AG04449 (cell line): Measurements from ENCODE around the gene HCN2.

Experiments
- CTCF ChIA-PET: fragments of 350-600 bp; formaldehyde crosslinking; extraction: SDS; loops from one replicate; lab custom pipeline; 2021; ENCODE audit warnings: antibody characterized with exemption; lab: Yijun Ruan, JAX
- POLR2A ChIA-PET: fragments of 400-600, 350-600 bp; formaldehyde crosslinking; extraction: SDS; loops from one replicate; lab custom pipeline; 2020; ENCODE audit warnings: antibody characterized with exemption, inconsistent platforms; lab: Yijun Ruan, JAX
- DNase-seq: peaks from one replicate; pipeline ENCODE4 v3.0.0-alpha.2; 2010; ENCODE audit warnings: low read depth, low spot score
- H3K4me3 ChIP-seq: 2 replicates; pipeline ENCODE4 v1.5.1; 2011; ENCODE audit warnings: low read depth, mild to moderate bottlenecking, control low read depth, low read length
- TF ChIP-seq, protein P1 (sequence below): IDR thresholded peaks from one replicate; pipeline ENCODE4 v1.5.1; 2011; ENCODE audit warnings: mild to moderate bottlenecking, moderate library complexity, low read length, control low read depth, inconsistent platforms; ENCODE audit not compliant: insufficient read depth; ENCODE audit errors: missing control alignments

Gene HCN2

DNA sequence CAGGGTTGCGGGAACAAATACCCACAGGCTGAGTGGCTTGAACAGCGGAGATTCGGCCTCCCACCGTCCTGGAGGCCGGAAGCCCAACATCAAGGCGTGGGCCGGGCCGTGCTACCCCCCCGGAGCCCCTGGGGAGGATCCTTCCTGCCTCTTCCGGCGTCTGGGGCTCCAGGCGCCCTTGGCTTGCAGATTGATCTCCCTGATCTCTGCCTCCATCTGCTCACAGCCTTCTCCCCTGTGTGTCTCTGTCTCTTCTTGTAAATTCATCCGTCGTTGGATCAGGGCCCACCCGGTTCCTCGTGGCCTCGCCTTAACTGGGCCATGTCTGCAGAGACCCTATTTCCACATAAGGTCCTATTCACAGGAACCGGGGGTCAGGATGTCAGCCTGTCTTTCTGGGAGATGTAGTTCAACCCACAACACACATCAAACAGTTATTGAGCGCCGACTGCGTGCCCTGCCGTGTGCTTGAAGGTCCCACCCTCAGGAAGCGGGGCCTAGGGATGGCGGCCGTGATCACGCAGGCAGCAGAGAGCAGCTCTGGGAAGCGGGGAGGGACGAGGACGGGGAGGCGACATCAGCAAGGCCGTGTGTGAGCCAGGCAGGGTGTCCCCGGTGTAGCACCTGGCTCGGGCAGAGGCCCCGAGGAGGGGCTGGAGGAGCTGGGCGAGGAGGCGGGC is 21.3 kb downstream of the HCN2 start:
- peak; percentile 59 for DNase-seq
- ChIA-PET CTCF (interaction anchor here (1.3 to 2.6 kb wide), 2 partner anchors 26 to 100 kb away, joined by 3 to 11 read pairs; no protein-coding TSS in a partner anchor), POLR2A (interaction anchor here (0.6 to 1.0 kb wide), 2 partner anchors 24 to 1930 kb away, joined by 3 read pairs; no protein-coding TSS in a partner anchor)

DNA sequence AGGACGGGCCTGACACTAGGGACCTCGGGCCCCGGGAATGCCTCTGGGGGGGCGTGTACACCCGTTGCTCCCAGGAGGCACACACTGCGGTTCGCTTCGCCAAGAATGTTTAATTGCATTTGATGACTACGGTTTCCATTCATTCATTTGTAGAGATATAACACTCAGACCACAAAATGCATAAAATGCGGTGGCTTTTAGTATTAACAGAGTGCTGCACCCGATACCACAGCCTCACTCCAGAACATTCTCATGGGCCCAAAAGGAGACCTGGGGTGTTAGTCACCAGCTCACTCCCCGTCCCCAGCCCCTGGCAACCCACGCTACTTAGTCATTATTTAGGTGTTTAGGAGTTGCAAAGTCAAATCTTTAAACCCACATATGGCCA is 21.8 kb downstream of the HCN2 start:
- CTCF ChIA-PET, result interaction anchor here (1.3 to 2.6 kb wide), 2 partner anchors 27 to 101 kb away, joined by 3 to 11 read pairs; no protein-coding TSS in a partner anchor
- DNase-seq, result peak; percentile 96
- POLR2A ChIA-PET, result interaction anchor here (0.6 to 1.0 kb wide), 2 partner anchors 25 to 1929 kb away, joined by 3 read pairs; no protein-coding TSS in a partner anchor
- H3K4me3 ChIP-seq, result no peak overlapping the region
- TF ChIP-seq, protein P1, sequence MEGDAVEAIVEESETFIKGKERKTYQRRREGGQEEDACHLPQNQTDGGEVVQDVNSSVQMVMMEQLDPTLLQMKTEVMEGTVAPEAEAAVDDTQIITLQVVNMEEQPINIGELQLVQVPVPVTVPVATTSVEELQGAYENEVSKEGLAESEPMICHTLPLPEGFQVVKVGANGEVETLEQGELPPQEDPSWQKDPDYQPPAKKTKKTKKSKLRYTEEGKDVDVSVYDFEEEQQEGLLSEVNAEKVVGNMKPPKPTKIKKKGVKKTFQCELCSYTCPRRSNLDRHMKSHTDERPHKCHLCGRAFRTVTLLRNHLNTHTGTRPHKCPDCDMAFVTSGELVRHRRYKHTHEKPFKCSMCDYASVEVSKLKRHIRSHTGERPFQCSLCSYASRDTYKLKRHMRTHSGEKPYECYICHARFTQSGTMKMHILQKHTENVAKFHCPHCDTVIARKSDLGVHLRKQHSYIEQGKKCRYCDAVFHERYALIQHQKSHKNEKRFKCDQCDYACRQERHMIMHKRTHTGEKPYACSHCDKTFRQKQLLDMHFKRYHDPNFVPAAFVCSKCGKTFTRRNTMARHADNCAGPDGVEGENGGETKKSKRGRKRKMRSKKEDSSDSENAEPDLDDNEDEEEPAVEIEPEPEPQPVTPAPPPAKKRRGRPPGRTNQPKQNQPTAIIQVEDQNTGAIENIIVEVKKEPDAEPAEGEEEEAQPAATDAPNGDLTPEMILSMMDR, result no peak

More for the DNA sequence above, 21.3 kb downstream of the HCN2 start:
- TF ChIP-seq, protein P1, result no peak
- H3K4me3 ChIP-seq, result peak overlapping the region; percentile 21

DNA sequence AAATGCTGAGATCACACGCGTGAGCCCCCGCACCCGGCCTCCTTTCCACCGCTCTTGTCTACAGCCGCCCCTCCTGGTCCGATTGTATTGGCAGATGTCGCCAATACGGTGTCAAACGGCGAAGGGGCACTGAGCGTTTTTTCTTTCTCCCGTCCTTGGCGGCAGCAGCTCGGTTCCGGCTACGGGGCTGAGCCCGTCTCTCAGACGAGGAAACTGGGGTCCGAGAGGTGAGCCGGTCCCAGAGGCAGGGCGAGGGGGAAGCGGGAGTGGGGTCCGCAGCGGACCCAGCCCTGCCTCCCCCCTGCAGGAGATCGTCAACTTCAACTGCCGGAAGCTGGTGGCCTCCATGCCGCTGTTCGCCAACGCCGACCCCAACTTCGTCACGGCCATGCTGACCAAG is 23.3 kb downstream of the HCN2 start:
- CTCF ChIA-PET, result interaction anchor here (1.0 kb wide), 1 partner anchor 18 kb away, joined by 4 read pairs; no protein-coding TSS in a partner anchor
- POLR2A ChIA-PET, result interaction anchor here (0.7 to 1.2 kb wide), 2 partner anchors 10 to 36 kb away, joined by 3 to 4 read pairs; no protein-coding TSS in a partner anchor
- no peak overlapping the region for H3K4me3 ChIP-seq
- TF ChIP-seq, protein P1, result no peak
- no peak for DNase-seq

DNA sequence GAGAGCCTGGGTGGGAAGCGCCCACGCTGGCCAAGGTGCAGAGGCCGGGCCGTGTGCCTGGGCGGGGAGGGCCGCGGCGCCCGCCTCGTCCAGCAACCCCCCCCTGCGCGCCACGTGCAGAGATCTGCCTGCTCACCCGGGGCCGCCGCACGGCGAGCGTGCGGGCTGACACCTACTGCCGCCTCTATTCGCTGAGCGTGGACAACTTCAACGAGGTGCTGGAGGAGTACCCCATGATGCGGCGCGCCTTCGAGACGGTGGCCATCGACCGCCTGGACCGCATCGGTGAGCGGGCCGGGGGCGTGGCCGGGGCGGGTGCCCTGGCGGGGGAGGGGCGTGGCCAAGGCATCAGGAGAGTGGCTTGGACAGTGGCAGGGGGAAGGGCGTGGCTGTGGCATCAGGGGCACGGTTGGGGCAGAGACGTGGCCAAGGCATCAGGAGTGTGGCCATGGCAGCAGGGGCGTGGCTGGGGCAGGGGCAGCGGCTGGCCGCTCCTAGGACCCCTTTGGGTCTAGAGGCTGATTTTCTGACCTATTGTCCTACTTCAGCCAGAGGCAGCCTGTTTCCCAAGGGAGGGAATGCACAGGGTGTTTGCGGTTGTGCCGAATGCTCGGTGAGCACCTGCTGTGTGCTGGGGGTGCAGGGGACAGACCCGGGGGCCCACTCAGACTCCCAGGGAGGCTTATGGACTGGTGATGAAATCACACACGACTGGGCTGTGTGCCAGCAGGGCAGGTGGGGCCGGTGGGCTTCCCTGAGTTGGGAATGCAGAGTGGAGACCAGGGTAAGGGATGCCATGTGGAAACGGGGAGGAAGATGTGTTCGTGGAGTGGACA is 24.3 kb downstream of the HCN2 start:
- POLR2A ChIA-PET, result no interaction called here
- no peak overlapping the region for H3K4me3 ChIP-seq
- CTCF ChIA-PET, result no interaction called here
- DNase-seq, result no peak
- TF ChIP-seq, protein P1, result no peak

DNA sequence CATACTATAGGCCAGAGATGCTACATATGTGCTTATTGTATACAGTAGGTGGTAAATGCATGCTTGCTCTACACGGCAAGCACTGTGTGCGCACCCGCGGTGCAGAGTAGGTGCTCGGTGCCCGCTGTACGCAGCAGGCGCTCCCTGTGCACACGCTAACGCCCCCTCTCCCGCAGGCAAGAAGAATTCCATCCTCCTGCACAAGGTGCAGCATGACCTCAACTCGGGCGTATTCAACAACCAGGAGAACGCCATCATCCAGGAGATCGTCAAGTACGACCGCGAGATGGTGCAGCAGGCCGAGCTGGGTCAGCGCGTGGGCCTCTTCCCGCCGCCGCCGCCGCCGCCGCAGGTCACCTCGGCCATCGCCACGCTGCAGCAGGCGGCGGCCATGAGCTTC is 25.9 kb downstream of the HCN2 start:
- TF ChIP-seq, protein P1, result no peak
- DNase-seq, result no peak
- ChIA-PET CTCF (no interaction called here), POLR2A (no interaction called here)
- H3K4me3 ChIP-seq, result no peak overlapping the region
